ENCODE results near the gene FOXK2. TPM values are rescaled to one million over a fixed set of nuclear protein-coding genes. Genes with fewer than 3 reads are reported as not detected.

Gene FOXK2
- total and polyA plus RNA-seq, 2 donors (not counting 1 experiment from before 2014, with no cell fraction given), result 19.7 to 62.7 TPM

DNA sequence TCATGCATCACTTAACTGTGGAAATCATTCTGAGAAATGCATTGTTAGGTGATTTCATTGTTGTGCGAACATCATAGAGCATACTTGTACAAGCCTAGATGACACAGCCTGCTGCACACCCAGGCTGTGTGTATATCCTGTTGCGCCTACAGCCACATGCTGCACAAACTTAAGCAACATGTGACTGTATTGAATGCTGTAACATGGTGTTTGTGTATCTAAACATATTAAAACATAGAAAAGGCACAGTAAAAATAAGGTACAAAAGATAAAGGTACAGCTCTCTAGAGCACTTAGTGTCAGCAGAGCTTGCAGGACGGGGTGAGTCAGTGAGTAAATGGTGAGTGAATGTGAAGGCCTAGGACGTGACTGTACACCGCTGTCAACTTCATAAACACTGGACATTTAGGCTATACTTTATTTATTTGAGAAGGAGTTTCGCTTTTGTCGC is 11.9 kb downstream of the FOXK2 start:
- H3K4me1 ChIP-seq (ENCODE audit: control insufficient read depth in 2 of 2, insufficient read depth in 2 of 2, low read length in 2 of 2), result peaks cover 10 to 13% of the 10 kb centered on the region in 2 donors
- no peak for TF ChIP-seq EZH2 (IDR thresholded peaks at IDR 0.05; ENCODE audit: borderline replicate concordance, insufficient read depth, low read depth, low read length, poor library complexity, severe bottlenecking)
- TF ChIP-seq, protein P1, sequence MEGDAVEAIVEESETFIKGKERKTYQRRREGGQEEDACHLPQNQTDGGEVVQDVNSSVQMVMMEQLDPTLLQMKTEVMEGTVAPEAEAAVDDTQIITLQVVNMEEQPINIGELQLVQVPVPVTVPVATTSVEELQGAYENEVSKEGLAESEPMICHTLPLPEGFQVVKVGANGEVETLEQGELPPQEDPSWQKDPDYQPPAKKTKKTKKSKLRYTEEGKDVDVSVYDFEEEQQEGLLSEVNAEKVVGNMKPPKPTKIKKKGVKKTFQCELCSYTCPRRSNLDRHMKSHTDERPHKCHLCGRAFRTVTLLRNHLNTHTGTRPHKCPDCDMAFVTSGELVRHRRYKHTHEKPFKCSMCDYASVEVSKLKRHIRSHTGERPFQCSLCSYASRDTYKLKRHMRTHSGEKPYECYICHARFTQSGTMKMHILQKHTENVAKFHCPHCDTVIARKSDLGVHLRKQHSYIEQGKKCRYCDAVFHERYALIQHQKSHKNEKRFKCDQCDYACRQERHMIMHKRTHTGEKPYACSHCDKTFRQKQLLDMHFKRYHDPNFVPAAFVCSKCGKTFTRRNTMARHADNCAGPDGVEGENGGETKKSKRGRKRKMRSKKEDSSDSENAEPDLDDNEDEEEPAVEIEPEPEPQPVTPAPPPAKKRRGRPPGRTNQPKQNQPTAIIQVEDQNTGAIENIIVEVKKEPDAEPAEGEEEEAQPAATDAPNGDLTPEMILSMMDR (IDR thresholded peaks at IDR 0.05), result no peak
- DNase-seq (no peak), ATAC-seq (ENCODE audit: low read depth) (no peak)
- no peak overlapping the region for H3K27ac ChIP-seq (ENCODE audit: low read length in 2 of 2)
- 88% methylated on average over 2 of the region's 7 CpGs for WGBS (ENCODE audit: insufficient coverage)
- no peak overlapping the region for H3K4me3 ChIP-seq (ENCODE audit: control extremely low read depth in 1 of 5, extremely low read depth in 1 of 5, insufficient read depth in 1 of 5, low read depth in 2 of 5, low read length in 4 of 5)
- Mint-ChIP-seq H3K27me3 (no peaks in the 10 kb centered on the region), H3K4me1 (peaks cover 52% of the 10 kb centered on the region), H3K9me3 (ENCODE audit: insufficient read depth) (no peaks in the 10 kb centered on the region), H3K4me3 (no peak overlapping the region), H3K27ac (no peak overlapping the region)
- ChIA-PET POLR2A (no interaction called here), CTCF (no interaction called here)
- H3K4me2 ChIP-seq (replicated peaks; ENCODE audit: low read depth, low read length, poor library complexity, severe bottlenecking), result peak overlapping the region; percentile 7
- H3K36me3 ChIP-seq (replicated peaks in 1 of 2; ENCODE audit: control extremely low read depth in 1 of 2, control insufficient read depth in 1 of 2, extremely low read depth in 1 of 2, insufficient read depth in 2 of 2, low read length in 1 of 2), result no peaks in the 10 kb centered on the region
- H2AFZ ChIP-seq (ENCODE audit: insufficient read depth, low read depth, low read length, poor library complexity, severe bottlenecking), result no peak overlapping the region
- no peaks in the 10 kb centered on the region for H3K9me3 ChIP-seq (ENCODE audit: control extremely low read depth in 1 of 3, control insufficient read depth in 2 of 3, insufficient read depth in 1 of 3, low read length in 2 of 3)
- peaks cover 99% of the 10 kb centered on the region for H3K79me2 ChIP-seq (ENCODE audit: control insufficient read depth, insufficient read depth, low read length)
- peaks cover 94% of the 10 kb centered on the region for H4K20me1 ChIP-seq (ENCODE audit: control insufficient read depth, insufficient read depth, low read length, poor library complexity, severe bottlenecking)
- no peaks in the 10 kb centered on the region for H3K27me3 ChIP-seq (replicated peaks in 1 of 4; ENCODE audit: control extremely low read depth in 1 of 4, control insufficient read depth in 3 of 4, insufficient read depth in 4 of 4, low read length in 3 of 4)
- intact Hi-C loops (cut with micrococcal nuclease), result no loop called here
- H3K9ac ChIP-seq (ENCODE audit: low read length), result no peak overlapping the region

DNA sequence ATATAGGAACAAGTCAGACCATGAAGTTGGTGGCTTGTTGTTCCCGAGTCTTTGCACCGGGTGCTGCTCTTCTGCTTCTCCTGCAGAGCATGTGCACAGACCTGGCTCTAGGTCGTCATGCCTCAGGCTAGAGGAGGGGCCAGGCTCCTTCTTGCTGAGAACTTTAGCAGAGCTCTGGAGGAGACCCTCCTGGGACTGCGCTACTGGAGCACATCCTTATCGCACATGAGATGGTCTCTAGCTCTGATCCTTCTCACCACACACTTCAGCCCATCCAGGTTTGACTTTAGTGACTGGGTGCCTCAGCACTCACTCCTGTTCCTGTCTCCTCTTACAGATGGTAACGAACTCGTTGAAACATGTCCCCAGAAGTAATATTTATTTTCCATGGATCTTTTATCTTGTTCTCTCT is 14.9 kb downstream of the FOXK2 start:
- 81% methylated on average over 5 of the region's 7 CpGs for WGBS (ENCODE audit: insufficient coverage)
- H3K4me3 Mint-ChIP-seq, result no peak overlapping the region
- H3K27me3 Mint-ChIP-seq, result no peaks in the 10 kb centered on the region
- no peaks in the 10 kb centered on the region for H3K27me3 ChIP-seq (replicated peaks in 1 of 4; ENCODE audit: control extremely low read depth in 1 of 4, control insufficient read depth in 3 of 4, insufficient read depth in 4 of 4, low read length in 3 of 4)
- ATAC-seq (ENCODE audit: low read depth), result no peak
- no peaks in the 10 kb centered on the region for H3K9me3 ChIP-seq (ENCODE audit: control extremely low read depth in 1 of 3, control insufficient read depth in 2 of 3, insufficient read depth in 1 of 3, low read length in 2 of 3)
- ChIA-PET CTCF (interaction anchor here (1.3 kb wide), 1 partner anchor 19 kb away, joined by 5 read pairs; no protein-coding TSS in a partner anchor), POLR2A (no interaction called here)
- H3K4me3 ChIP-seq (ENCODE audit: control extremely low read depth in 1 of 5, extremely low read depth in 1 of 5, insufficient read depth in 1 of 5, low read depth in 2 of 5, low read length in 4 of 5), result no peak overlapping the region
- H3K79me2 ChIP-seq (ENCODE audit: control insufficient read depth, insufficient read depth, low read length), result peaks cover 98% of the 10 kb centered on the region
- H3K4me1 ChIP-seq (ENCODE audit: control insufficient read depth in 2 of 2, insufficient read depth in 2 of 2, low read length in 2 of 2), result peaks cover 10 to 17% of the 10 kb centered on the region in 2 donors
- intact Hi-C loops (cut with micrococcal nuclease), result no loop called here
- no peak for TF ChIP-seq EZH2 (IDR thresholded peaks at IDR 0.05; ENCODE audit: borderline replicate concordance, insufficient read depth, low read depth, low read length, poor library complexity, severe bottlenecking)
- TF ChIP-seq, protein P1 (IDR thresholded peaks at IDR 0.05), result no peak
- H3K27ac ChIP-seq (ENCODE audit: low read length in 2 of 2), result no peak overlapping the region
- H3K9me3 Mint-ChIP-seq (ENCODE audit: insufficient read depth), result no peaks in the 10 kb centered on the region
- no peak overlapping the region for H3K9ac ChIP-seq (ENCODE audit: low read length)
- no peak overlapping the region for H2AFZ ChIP-seq (ENCODE audit: insufficient read depth, low read depth, low read length, poor library complexity, severe bottlenecking)
- no peak overlapping the region for H3K4me2 ChIP-seq (replicated peaks; ENCODE audit: low read depth, low read length, poor library complexity, severe bottlenecking)
- no peak overlapping the region for H3K27ac Mint-ChIP-seq
- no peak for DNase-seq
- peaks cover 95% of the 10 kb centered on the region for H4K20me1 ChIP-seq (ENCODE audit: control insufficient read depth, insufficient read depth, low read length, poor library complexity, severe bottlenecking)
- H3K36me3 ChIP-seq (replicated peaks in 1 of 2; ENCODE audit: control extremely low read depth in 1 of 2, control insufficient read depth in 1 of 2, extremely low read depth in 1 of 2, insufficient read depth in 2 of 2, low read length in 1 of 2), result no peaks in the 10 kb centered on the region
- H3K4me1 Mint-ChIP-seq, result peaks cover 44% of the 10 kb centered on the region

Data from B cell (primary cell).